ENCODE data around the gene TPD52L2. TPM values are rescaled to one million over a fixed set of nuclear protein-coding genes. Genes with fewer than 3 reads are reported as not detected.

Gene TPD52L2
- polyA plus RNA-seq, 2 of the 4 experiments (the other 2 are of a cell fraction): 86.3 to 99.0 TPM

- Histone ChIP-seq H3K4me1 (peaks cover 23% of the 10 kb centered on the region), H3K4me2 (peak overlapping the region; percentile 100), H3K4me3 (peak overlapping the region; percentile 99), H3K9me3 (no peaks in the 10 kb centered on the region), H3K27ac (peak overlapping the region; percentile 78 to 88)
- CTCF ChIA-PET: interaction anchor here (1.1 kb wide), 1 partner anchor 13 kb away, joined by 5 read pairs; no protein-coding TSS in a partner anchor
- ATAC-seq (no peak), DNase-seq (ENCODE audit: low read depth in 1 of 2, low spot score in 1 of 2) (no peak), FAIRE-seq (no peak)
- POLR2A ChIA-PET: no interaction called here
- no peak for TF ChIP-seq JUNB (IDR thresholded peaks at IDR 0.05)
- no CpG with 5 or more reads among the region's 55 CpGs for WGBS (ENCODE audit: missing lambda C conversion rate)
Measured at GRCh38 chr20:63831646-63831992, 33.5 kb upstream of the TPD52L2 start.

GRCh38 chr20:63831993-63832686 lies 32.9 kb upstream of the TPD52L2 start:
- CTCF ChIA-PET: no interaction called here
- Histone ChIP-seq H3K4me3 (peak overlapping the region; percentile 99), H3K4me2 (peak overlapping the region; percentile 100), H3K9me3 (no peaks in the 10 kb centered on the region), H3K27ac (peak overlapping the region in 1 of 2 experiments; percentile 88; a peak in 5 of 6 replicates), H3K4me1 (peaks cover 23% of the 10 kb centered on the region)
- TF ChIP-seq POLR2A (IDR thresholded peaks at IDR 0.05; ENCODE audit: low read length) (no peak), MAX (IDR thresholded peaks at IDR 0.05) (0 out of 2 replicates have a peak, but pooled peaks have one; percentile 29), TP53 (CRISPR knock-in tag; IDR thresholded peaks at IDR 0.05) (no peak), E2F6 (IDR thresholded peaks at IDR 0.05; ENCODE audit: borderline replicate concordance, low read depth) (0 out of 2 replicates have a peak, but pooled peaks have one; percentile 26), BCL3 (IDR thresholded peaks at IDR 0.05) (no peak), KDM1A (IDR thresholded peaks at IDR 0.05; ENCODE audit: low read depth) (no peak), HEYL (CRISPR knock-in tag; IDR thresholded peaks at IDR 0.05) (no peak), FOSB (CRISPR knock-in tag; IDR thresholded peaks at IDR 0.05) (no peak), HOXA7 (CRISPR knock-in tag; IDR thresholded peaks at IDR 0.05) (no peak), HDAC2 (IDR thresholded peaks at IDR 0.05) (no peak), FOXS1 (CRISPR knock-in tag; IDR thresholded peaks at IDR 0.05) (no peak), ZC3H11A (IDR thresholded peaks at IDR 0.05) (no peak)
- no peak for DNase-seq (ENCODE audit: low read depth in 1 of 2, low spot score in 1 of 2)
- 78% methylated on average over 55 of the region's 76 CpGs for WGBS (ENCODE audit: missing lambda C conversion rate)
- ATAC-seq: peak in 1 of 2 experiments; percentile 7; a peak in 2 of 6 replicates
- FAIRE-seq: no peak
- POLR2A ChIA-PET: interaction anchor here (1.2 kb wide), 1 partner anchor 33 kb away, joined by 4 read pairs; the partner anchor contains the start of gene TPD52L2

- POLR2A ChIA-PET: interaction anchor here (1.5 kb wide), 1 partner anchor 31 kb away, joined by 6 read pairs; the partner anchor contains the start of gene TPD52L2
- Histone ChIP-seq H3K4me3 (no peak overlapping the region), H3K27ac (peak overlapping the region in 1 of 2 experiments; percentile 82; a peak in 4 of 6 replicates), H3K9me3 (no peaks in the 10 kb centered on the region), H3K4me2 (no peak overlapping the region; the same call in 2 of the 3 replicates), H3K4me1 (peaks cover 23% of the 10 kb centered on the region)
- WGBS (ENCODE audit: missing lambda C conversion rate): 89% methylated on average over 14 of the region's 20 CpGs
- TF ChIP-seq PHF8 (IDR thresholded peaks at IDR 0.05; ENCODE audit: borderline replicate concordance, low read depth): no peak
- no peak for TF ChIP-seq CHD2 (IDR thresholded peaks at IDR 0.05; ENCODE audit: low read length, partially characterized antibody)
- TF ChIP-seq CBX8 (IDR thresholded peaks at IDR 0.05): no peak
- TF ChIP-seq ESRRA (IDR thresholded peaks at IDR 0.05; ENCODE audit: borderline replicate concordance, low read length): no peak
- no peak for TF ChIP-seq E2F6 (IDR thresholded peaks at IDR 0.05; ENCODE audit: borderline replicate concordance, low read depth)
- no peak for TF ChIP-seq ZFP36 (IDR thresholded peaks at IDR 0.05; ENCODE audit: borderline replicate concordance, partially characterized antibody)
- TF ChIP-seq ATOH8 (CRISPR knock-in tag; IDR thresholded peaks at IDR 0.05; ENCODE audit: low read depth): no peak
- no peak for TF ChIP-seq HES2 (IDR thresholded peaks at IDR 0.05)
- TF ChIP-seq MAFK (IDR thresholded peaks at IDR 0.05; ENCODE audit: partially characterized antibody): no peak
- no peak for TF ChIP-seq RCOR1 (IDR thresholded peaks at IDR 0.05; ENCODE audit: low read depth, low read length)
- no peak for TF ChIP-seq BHLHE40 (IDR thresholded peaks at IDR 0.05; ENCODE audit: low read depth, low read length)
- TF ChIP-seq ZC3H11A (IDR thresholded peaks at IDR 0.05): no peak
- no peak for TF ChIP-seq ZNF302 (CRISPR knock-in tag; IDR thresholded peaks at IDR 0.05)
- TF ChIP-seq RFX5 (IDR thresholded peaks at IDR 0.05): no peak
- no peak for TF ChIP-seq HMGXB4 (CRISPR knock-in tag; IDR thresholded peaks at IDR 0.05; ENCODE audit: borderline replicate concordance)
- TF ChIP-seq HOXB5 (CRISPR knock-in tag; IDR thresholded peaks at IDR 0.05): no peak
- TF ChIP-seq SREBF2 (IDR thresholded peaks at IDR 0.05): no peak
- TF ChIP-seq JUNB (IDR thresholded peaks at IDR 0.05): no peak
- DNase-seq (ENCODE audit: low read depth in 1 of 2, low spot score in 1 of 2) (no peak), FAIRE-seq (no peak), ATAC-seq (no peak)
- CTCF ChIA-PET: interaction anchor here (0.8 kb wide), 1 partner anchor 10 kb away, joined by 3 read pairs; no protein-coding TSS in a partner anchor
Measured at GRCh38 chr20:63833776-63834490, 31.1 kb upstream of the TPD52L2 start.

All from A549 (cell line).